ENCODE results near the gene ZNF511. TPM values are rescaled to one million over a fixed set of nuclear protein-coding genes. Genes with fewer than 3 reads are reported as not detected.
A peak's percentile ranks its signal among the peaks of the same experiment; 100 is the strongest.

ZNF511 gene
- total and polyA plus RNA-seq, 9 of the 15 experiments (the other 6 are each of a cell fraction or from before 2014, with no cell fraction given): 0.61 to 69.3 (median 40.1) TPM

GRCh38 chr10:133318494-133319127 is 9.9 kb downstream of the ZNF511 start (continued):
- TF ChIP-seq, protein P1, sequence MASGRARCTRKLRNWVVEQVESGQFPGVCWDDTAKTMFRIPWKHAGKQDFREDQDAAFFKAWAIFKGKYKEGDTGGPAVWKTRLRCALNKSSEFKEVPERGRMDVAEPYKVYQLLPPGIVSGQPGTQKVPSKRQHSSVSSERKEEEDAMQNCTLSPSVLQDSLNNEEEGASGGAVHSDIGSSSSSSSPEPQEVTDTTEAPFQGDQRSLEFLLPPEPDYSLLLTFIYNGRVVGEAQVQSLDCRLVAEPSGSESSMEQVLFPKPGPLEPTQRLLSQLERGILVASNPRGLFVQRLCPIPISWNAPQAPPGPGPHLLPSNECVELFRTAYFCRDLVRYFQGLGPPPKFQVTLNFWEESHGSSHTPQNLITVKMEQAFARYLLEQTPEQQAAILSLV (tag; IDR thresholded peaks at IDR 0.05): no peak
- TF ChIP-seq HCFC1 (IDR thresholded peaks at IDR 0.05; ENCODE audit: low read depth, low read length) (no peak), MECOM (CRISPR knock-in tag; IDR thresholded peaks at IDR 0.05) (no peak), POLR2G (IDR thresholded peaks at IDR 0.05; ENCODE audit: low read depth, low read length) (peak; percentile 71), LARP7 (IDR thresholded peaks at IDR 0.05) (no peak), TFAM (CRISPR knock-in tag; conservative IDR thresholded peaks at IDR 0.05) (no peak), NONO (IDR thresholded peaks at IDR 0.05; ENCODE audit: low read depth in 2 of 2, low read length in 1 of 2) (0 out of 4 replicates have a peak, but pooled peaks of 1 of the 2 experiments have one; percentile 32), ZNF77 (CRISPR knock-in tag; IDR thresholded peaks at IDR 0.05) (no peak), ZNF431 (CRISPR knock-in tag; IDR thresholded peaks at IDR 0.05) (no peak), SMARCA5 (IDR thresholded peaks at IDR 0.05) (no peak), ZNF217 (CRISPR knock-in tag; IDR thresholded peaks at IDR 0.05) (no peak), YY1 (IDR thresholded peaks at IDR 0.05; ENCODE audit: borderline replicate concordance in 1 of 3, control insufficient read depth in 1 of 3, extremely low read depth in 1 of 3, insufficient read depth in 3 of 3, insufficient read length in 1 of 3, insufficient replicate concordance in 2 of 3, low read depth in 1 of 3, low read length in 2 of 3) (peak in 2 of 3 experiments; percentile 14 to 41), TCF3 (CRISPR knock-in tag; IDR thresholded peaks at IDR 0.05) (no peak), HDGF (IDR thresholded peaks at IDR 0.05) (no peak), MLLT1 (IDR thresholded peaks at IDR 0.05) (no peak), MED1 (CRISPR knock-in tag; IDR thresholded peaks at IDR 0.05; ENCODE audit: borderline replicate concordance) (no peak), E4F1 (CRISPR knock-in tag; IDR thresholded peaks at IDR 0.05; ENCODE audit: borderline replicate concordance) (no peak), SMARCC2 (IDR thresholded peaks at IDR 0.05; ENCODE audit: low read depth) (no peak)
- TF ChIP-seq, protein P2, sequence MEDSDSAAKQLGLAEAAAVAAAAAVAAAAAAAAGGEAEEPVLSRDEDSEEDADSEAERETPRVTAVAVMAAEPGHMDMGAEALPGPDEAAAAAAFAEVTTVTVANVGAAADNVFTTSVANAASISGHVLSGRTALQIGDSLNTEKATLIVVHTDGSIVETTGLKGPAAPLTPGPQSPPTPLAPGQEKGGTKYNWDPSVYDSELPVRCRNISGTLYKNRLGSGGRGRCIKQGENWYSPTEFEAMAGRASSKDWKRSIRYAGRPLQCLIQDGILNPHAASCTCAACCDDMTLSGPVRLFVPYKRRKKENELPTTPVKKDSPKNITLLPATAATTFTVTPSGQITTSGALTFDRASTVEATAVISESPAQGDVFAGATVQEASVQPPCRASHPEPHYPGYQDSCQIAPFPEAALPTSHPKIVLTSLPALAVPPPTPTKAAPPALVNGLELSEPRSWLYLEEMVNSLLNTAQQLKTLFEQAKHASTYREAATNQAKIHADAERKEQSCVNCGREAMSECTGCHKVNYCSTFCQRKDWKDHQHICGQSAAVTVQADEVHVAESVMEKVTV (CRISPR knock-in tag; IDR thresholded peaks at IDR 0.05): no peak
- TF ChIP-seq, protein P3, sequence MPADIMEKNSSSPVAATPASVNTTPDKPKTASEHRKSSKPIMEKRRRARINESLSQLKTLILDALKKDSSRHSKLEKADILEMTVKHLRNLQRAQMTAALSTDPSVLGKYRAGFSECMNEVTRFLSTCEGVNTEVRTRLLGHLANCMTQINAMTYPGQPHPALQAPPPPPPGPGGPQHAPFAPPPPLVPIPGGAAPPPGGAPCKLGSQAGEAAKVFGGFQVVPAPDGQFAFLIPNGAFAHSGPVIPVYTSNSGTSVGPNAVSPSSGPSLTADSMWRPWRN (IDR thresholded peaks at IDR 0.05; ENCODE audit: low read depth): no peak

Measured in K562 (cell line).